Body of pancreas (tissue), 4 donors: ENCODE data around the gene MYH7. TPM values are rescaled to one million over a fixed set of nuclear protein-coding genes. Genes with fewer than 3 reads are reported as not detected.
"Not testable (repeated sequence)": the region's sequence is repeated elsewhere in the genome, so short reads cannot be mapped to it uniquely, and the experiment has no call there.

Experiments
- ATAC-seq: fragments of 150-250 bp; one replicate; pipeline ENCODE4 v1.9.1; 2016
- DNase-seq, 4 donors: peaks; one replicate each; pipeline ENCODE4 v3.0.0-alpha.2; 2019
- H3K27ac ChIP-seq, 4 donors: fragments of 200-600 bp; sonication (generic); 1 replicate in 3 of 4; 2 replicates in 1 of 4; pipeline versions ENCODE4 v1.5.1 to v1.6.1; 2016 to 2019; ENCODE audit warnings: mild to moderate bottlenecking in 1 of 4, mixed read lengths in 1 of 4, moderate library complexity in 1 of 4
- H3K27me3 ChIP-seq, 2 donors: fragments of 200-600 bp; sonication (generic); one replicate each; pipeline ENCODE4 v1.6.0; 2016; ENCODE audit warnings: mild to moderate bottlenecking in 1 of 2
- H3K36me3 ChIP-seq, 2 donors: fragments of 200-600 bp; sonication (generic); replicated peaks in 1 of 2; 2 replicates each; pipeline ENCODE4 v1.5.1; 2016; ENCODE audit warnings: low read depth in 2 of 2; ENCODE audit not compliant: insufficient read depth in 1 of 2
- H3K4me1 ChIP-seq: fragments of 200-600 bp; sonication (generic); one replicate; pipeline ENCODE4 v1.6.0; 2016
- H3K4me3 ChIP-seq, 2 donors: fragments of 200-600 bp; sonication (generic); 1 replicate in 1 of 2; 2 replicates in 1 of 2; pipeline ENCODE4 v1.5.1; 2016 to 2019
- H3K9me3 ChIP-seq, 3 donors: fragments of 200-600 bp; sonication (generic); 1 replicate in 2 of 3; 2 replicates in 1 of 3; pipeline ENCODE4 v1.5.1; 2016
- CTCF ChIP-seq, 7 experiments: fragments of 450-650 bp in 4 of 7; fragments of 200-600 bp in 3 of 7; sonication (generic) in 3 of 7; IDR thresholded peaks; one replicate each; pipeline ENCODE4 v1.5.1; 2016 to 2019; ENCODE audit warnings: antibody characterized with exemption in 7 of 7
- POLR2A ChIP-seq, 3 donors: fragments of 450-650 bp; IDR thresholded peaks; one replicate each; pipeline ENCODE4 v1.6.1; 2016; ENCODE audit warnings: antibody characterized with exemption in 3 of 3, mild to moderate bottlenecking in 2 of 3
- WGBS, 2 donors: methylation state at CpG; one replicate each; pipeline ENCODE4 v1.1.5; 2017; 5-methylcytosine and 5-hydroxymethylcytosine counted together
- intact Hi-C: fragments of 100-400 bp; cut with DNase I; formaldehyde crosslinking; loops from one replicate; pipeline ENCODE4 v1.15.1; 2023
- total RNA-seq, 2 donors: library from RNA; depleted of rRNA; stranded (reverse); fragments of >200 nt; gene quantifications; one replicate each; pipeline ENCODE4 v1.1.0, GENCODE V29; 2016

Gene MYH7
- total RNA-seq, 2 donors from 2014 or later: 0.52 to 2.0 TPM

- H3K9me3 ChIP-seq: no peaks in the 10 kb centered on the region
- H3K4me3 ChIP-seq: no peak overlapping the region
- intact Hi-C loops: no loop called here
- no peak overlapping the region for H3K27ac ChIP-seq
- 81 to 82% methylated on average over 10 of the region's 10 CpGs for WGBS, 2 donors
- no peak for ATAC-seq
- no peak for DNase-seq
- no peak for TF ChIP-seq POLR2A (IDR thresholded peaks at IDR 0.05)
- no peak for TF ChIP-seq CTCF (IDR thresholded peaks at IDR 0.05)
- H3K4me1 ChIP-seq: no peaks in the 10 kb centered on the region
- no peaks in the 10 kb centered on the region for H3K27me3 ChIP-seq
- no peaks in the 10 kb centered on the region for H3K36me3 ChIP-seq
Measured at GRCh38 chr14:23425169-23425568, 10.3 kb downstream of the MYH7 start.

- TF ChIP-seq POLR2A (IDR thresholded peaks at IDR 0.05) (no peak), CTCF (IDR thresholded peaks at IDR 0.05) (no peak)
- intact Hi-C loops: no loop called here
- no peak for ATAC-seq
- H3K4me1 ChIP-seq: no peaks in the 10 kb centered on the region
- no peaks in the 10 kb centered on the region for H3K36me3 ChIP-seq
- H3K9me3 ChIP-seq: no peaks in the 10 kb centered on the region
- no peak overlapping the region for H3K27ac ChIP-seq
- 78 to 84% methylated on average over 6 of the region's 6 CpGs for WGBS, 2 donors
- no peak for DNase-seq
- H3K27me3 ChIP-seq: no peaks in the 10 kb centered on the region
- H3K4me3 ChIP-seq: no peak overlapping the region
Measured at GRCh38 chr14:23423657-23424056, 11.8 kb downstream of the MYH7 start.

GRCh38 chr14:23421594-23421993 lies 13.9 kb downstream of the MYH7 start:
- Histone ChIP-seq H3K36me3 (no peaks in the 10 kb centered on the region), H3K9me3 (no peaks in the 10 kb centered on the region), H3K27ac (no peak overlapping the region), H3K4me3 (no peak overlapping the region), H3K4me1 (peaks cover 10% of the 10 kb centered on the region), H3K27me3 (no peaks in the 10 kb centered on the region)
- TF ChIP-seq CTCF (IDR thresholded peaks at IDR 0.05) (no peak), POLR2A (IDR thresholded peaks at IDR 0.05) (no peak)
- ATAC-seq (no peak), DNase-seq (no peak)
- intact Hi-C loops: no loop called here

- H3K27me3 ChIP-seq, H3K4me3 ChIP-seq, H3K9me3 ChIP-seq, intact Hi-C loops, DNase-seq, H3K27ac ChIP-seq, H3K36me3 ChIP-seq, ATAC-seq: not testable (repeated sequence)
- 54 to 85% methylated on average over 4 of the region's 17 CpGs for WGBS, 2 donors
- peaks cover 26% of the 10 kb centered on the region for H3K4me1 ChIP-seq
Measured at GRCh38 chr14:23419646-23420045, 15.8 kb downstream of the MYH7 start.

GRCh38 chr14:23418021-23418420 lies 17.4 kb downstream of the MYH7 start:
- Histone ChIP-seq H3K9me3 (no peaks in the 10 kb centered on the region), H3K4me1 (peaks cover 26% of the 10 kb centered on the region), H3K27me3 (no peaks in the 10 kb centered on the region), H3K36me3 (no peaks in the 10 kb centered on the region), H3K4me3 (no peak overlapping the region), H3K27ac (no peak overlapping the region)
- TF ChIP-seq CTCF (IDR thresholded peaks at IDR 0.05) (no peak), POLR2A (IDR thresholded peaks at IDR 0.05) (no peak)
- intact Hi-C loops: no loop called here
- DNase-seq (no peak), ATAC-seq (no peak)
- 93 to 96% methylated on average over 13 to 20 of the region's 21 CpGs for WGBS, 2 donors

- not testable (repeated sequence) for DNase-seq
- 87 to 96% methylated on average over 8 to 12 of the region's 12 CpGs for WGBS, 2 donors
Measured at GRCh38 chr14:23417269-23417668, 18.2 kb downstream of the MYH7 start.

More at GRCh38 chr14:23417269-23417668, 18.2 kb downstream of the MYH7 start:
- H3K9me3 ChIP-seq, H3K36me3 ChIP-seq, intact Hi-C loops, H3K27me3 ChIP-seq, ATAC-seq, H3K4me3 ChIP-seq, H3K27ac ChIP-seq: not testable (repeated sequence)
- H3K4me1 ChIP-seq: peaks cover 26% of the 10 kb centered on the region
